ENCODE data around the gene SSBP3.

- TF ChIP-seq CTCF (optimal IDR thresholded peaks at IDR 0.05 in 1 of 3, IDR thresholded peaks at IDR 0.05 in 1 of 3, conservative IDR thresholded peaks at IDR 0.05 in 1 of 3; ENCODE audit: extremely low read depth in 1 of 3, insufficient read depth in 2 of 3, low read length in 3 of 3), result no peak
- TF ChIP-seq EZH2 (IDR thresholded peaks at IDR 0.05; ENCODE audit: low read length), result no peak
These were observed 70.1 kb downstream of the SSBP3 start for GRCh38 chr1:54336116-54336515.
